Common myeloid progenitor, CD34-positive (primary cell): ENCODE data around the gene MEGF10.
A peak's percentile ranks its signal among the peaks of the same experiment; 100 is the strongest.

ENCODE experiments used
- CTCF ChIA-PET: fragments of 350-600 bp; sonication (Branson Sonifier 250); formaldehyde crosslinking; loops from one replicate; lab custom pipeline; 2021; ENCODE audit warnings: antibody characterized with exemption; lab: Charles Lee
- POLR2A ChIA-PET: fragments of 350-600 bp; sonication (Branson Sonifier 250); formaldehyde crosslinking; loops from one replicate; lab custom pipeline; 2021; ENCODE audit warnings: antibody characterized with exemption; lab: Charles Lee
- DNase-seq, 3 donors: peaks; one replicate each; pipeline versions ENCODE4 v3.0.0 to v3.0.0-alpha.2; 2013
- H3K27ac ChIP-seq, 2 experiments: 1 replicate in 1 of 2; 2 replicates in 1 of 2; pipeline ENCODE4 v1.7.0; 2013; ENCODE audit warnings: inconsistent platforms in 2 of 2, low read length in 2 of 2, mild to moderate bottlenecking in 2 of 2, low read depth in 1 of 2, moderate library complexity in 1 of 2; ENCODE audit not compliant: severe bottlenecking in 2 of 2, insufficient read depth in 1 of 2, poor library complexity in 1 of 2
- H3K27me3 ChIP-seq, 5 experiments: replicated peaks in 2 of 5; 1 replicate in 3 of 5; 2 replicates in 2 of 5; pipeline versions ENCODE4 v1.6.1 to v1.7.0; 2013; ENCODE audit warnings: low read length in 4 of 5, mild to moderate bottlenecking in 2 of 5, moderate library complexity in 2 of 5, inconsistent platforms in 1 of 5; ENCODE audit not compliant: insufficient read depth in 5 of 5, control insufficient read depth in 4 of 5
- H3K36me3 ChIP-seq, 4 experiments: 1 replicate in 2 of 4; 2 replicates in 2 of 4; pipeline versions ENCODE4 v1.6.1 to v1.7.0; 2013; ENCODE audit warnings: low read length in 3 of 4, control low read depth in 1 of 4, mild to moderate bottlenecking in 1 of 4; ENCODE audit not compliant: control insufficient read depth in 4 of 4, insufficient read depth in 4 of 4
- H3K4me1 ChIP-seq, 4 experiments: 1 replicate in 3 of 4; 2 replicates in 1 of 4; pipeline versions ENCODE4 v1.6.1 to v1.7.1; 2013; ENCODE audit warnings: low read length in 3 of 4, mild to moderate bottlenecking in 3 of 4, control low read depth in 1 of 4, inconsistent platforms in 1 of 4, moderate library complexity in 1 of 4; ENCODE audit not compliant: control insufficient read depth in 4 of 4, insufficient read depth in 4 of 4; ENCODE audit errors: control extremely low read depth in 1 of 4
- H3K4me3 ChIP-seq, 7 experiments: 1 replicate in 4 of 7; 2 replicates in 3 of 7; pipeline versions ENCODE4 v1.5.1 to v1.7.0; 2013; ENCODE audit warnings: mild to moderate bottlenecking in 7 of 7, low read length in 6 of 7, moderate library complexity in 6 of 7, inconsistent platforms in 2 of 7, low read depth in 2 of 7, control low read depth in 1 of 7; ENCODE audit not compliant: insufficient read depth in 4 of 7, control insufficient read depth in 1 of 7; ENCODE audit errors: extremely low read depth in 1 of 7
- H3K9me3 ChIP-seq, 5 experiments: 1 replicate in 4 of 5; 2 replicates in 1 of 5; pipeline versions ENCODE4 v1.6.1 to v1.7.1; 2013; ENCODE audit warnings: low read length in 4 of 5, mild to moderate bottlenecking in 2 of 5, inconsistent platforms in 1 of 5, low read depth in 1 of 5, moderate library complexity in 1 of 5; ENCODE audit not compliant: control insufficient read depth in 4 of 5, insufficient read depth in 2 of 5; ENCODE audit errors: control extremely low read depth in 1 of 5
- WGBS: methylation state at CpG from one replicate; pipeline ENCODE4 v1.1.5; 2013; ENCODE audit not compliant: insufficient coverage; 5-methylcytosine and 5-hydroxymethylcytosine counted together

The MEGF10 gene

GRCh38 chr5:127410959-127411358 lies 120.4 kb downstream of the MEGF10 start:
- 0% methylated on average over 3 of the region's 4 CpGs for WGBS
- no peak overlapping the region for H3K27ac ChIP-seq
- H3K27me3 ChIP-seq, result no peaks in the 10 kb centered on the region
- peaks cover 0 to 19% (median 9%) of the 10 kb centered on the region in 4 experiments for H3K4me1 ChIP-seq
- H3K4me3 ChIP-seq, result no peak overlapping the region
- H3K9me3 ChIP-seq, result no peaks in the 10 kb centered on the region
- DNase-seq, result peak in 1 of 3 donors; percentile 26
- ChIA-PET POLR2A (no interaction called here), CTCF (interaction anchor here (0.7 kb wide), 2 partner anchors 19 to 32 kb away, joined by 3 read pairs; no protein-coding TSS in a partner anchor)
- no peaks in the 10 kb centered on the region for H3K36me3 ChIP-seq

DNA sequence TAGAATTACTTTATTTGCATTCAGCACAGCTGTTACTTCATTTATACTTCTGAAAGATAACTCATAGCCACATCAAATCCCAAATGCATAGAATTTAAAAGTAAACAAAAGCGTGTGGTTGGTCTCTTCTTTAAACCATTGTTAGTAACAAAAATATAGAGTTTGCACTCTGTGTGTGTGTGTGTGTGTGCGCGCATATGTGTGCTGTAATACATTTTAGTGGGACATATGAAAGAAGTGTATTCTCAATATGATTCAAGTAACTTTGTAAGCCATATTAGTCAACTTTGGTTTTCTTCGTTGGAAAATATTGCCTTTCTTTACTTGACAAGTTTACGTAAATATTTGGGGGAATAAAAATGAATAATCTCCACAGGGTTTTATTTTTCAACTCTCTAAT lies 120.8 kb downstream of the MEGF10 start:
- ChIA-PET POLR2A (no interaction called here), CTCF (interaction anchor here (0.7 kb wide), 2 partner anchors 19 to 31 kb away, joined by 3 read pairs; no protein-coding TSS in a partner anchor)
- H3K9me3 ChIP-seq, result no peaks in the 10 kb centered on the region
- H3K27ac ChIP-seq, result no peak overlapping the region
- peaks cover 0 to 19% (median 7%) of the 10 kb centered on the region in 4 experiments for H3K4me1 ChIP-seq
- no peak overlapping the region for H3K4me3 ChIP-seq
- WGBS, result no CpG with 5 or more reads among the region's 5 CpGs
- H3K36me3 ChIP-seq, result no peaks in the 10 kb centered on the region
- H3K27me3 ChIP-seq, result no peaks in the 10 kb centered on the region
- no peak for DNase-seq

GRCh38 chr5:127412698-127413097 lies 122.1 kb downstream of the MEGF10 start:
- Histone ChIP-seq H3K27me3 (no peaks in the 10 kb centered on the region), H3K36me3 (no peaks in the 10 kb centered on the region), H3K27ac (no peak overlapping the region), H3K4me3 (no peak overlapping the region), H3K4me1 (peaks cover 0 to 18% (median 7%) of the 10 kb centered on the region in 4 experiments), H3K9me3 (no peaks in the 10 kb centered on the region)
- CTCF ChIA-PET, result no interaction called here
- WGBS, result no CpG with 5 or more reads among the region's 3 CpGs
- no peak for DNase-seq
- POLR2A ChIA-PET, result no interaction called here

GRCh38 chr5:127415034-127415433 lies 124.4 kb downstream of the MEGF10 start:
- 93% methylated on average over 1 of the region's 2 CpGs for WGBS
- Histone ChIP-seq H3K27me3 (no peaks in the 10 kb centered on the region), H3K4me1 (peaks cover 0 to 8% (median 6%) of the 10 kb centered on the region in 4 experiments), H3K4me3 (no peak overlapping the region), H3K9me3 (no peaks in the 10 kb centered on the region), H3K27ac (no peak overlapping the region), H3K36me3 (no peaks in the 10 kb centered on the region)
- no peak for DNase-seq
- CTCF ChIA-PET, result interaction anchor here (0.7 to 0.9 kb wide), 3 partner anchors 28 to 126 kb away, joined by 3 read pairs; no protein-coding TSS in a partner anchor
- POLR2A ChIA-PET, result interaction anchor here (0.5 kb wide), 1 partner anchor 13 kb away, joined by 7 read pairs; no protein-coding TSS in a partner anchor

GRCh38 chr5:127416906-127417305 lies 126.3 kb downstream of the MEGF10 start:
- WGBS, result 100% methylated on average over 4 of the region's 4 CpGs
- H3K36me3 ChIP-seq, result no peaks in the 10 kb centered on the region
- no peaks in the 10 kb centered on the region for H3K27me3 ChIP-seq
- POLR2A ChIA-PET, result no interaction called here
- DNase-seq, result no peak
- H3K9me3 ChIP-seq, result no peaks in the 10 kb centered on the region
- H3K4me3 ChIP-seq, result no peak overlapping the region
- CTCF ChIA-PET, result no interaction called here
- H3K4me1 ChIP-seq, result peaks cover 0 to 3% (median 1%) of the 10 kb centered on the region in 4 experiments
- no peak overlapping the region for H3K27ac ChIP-seq

DNA sequence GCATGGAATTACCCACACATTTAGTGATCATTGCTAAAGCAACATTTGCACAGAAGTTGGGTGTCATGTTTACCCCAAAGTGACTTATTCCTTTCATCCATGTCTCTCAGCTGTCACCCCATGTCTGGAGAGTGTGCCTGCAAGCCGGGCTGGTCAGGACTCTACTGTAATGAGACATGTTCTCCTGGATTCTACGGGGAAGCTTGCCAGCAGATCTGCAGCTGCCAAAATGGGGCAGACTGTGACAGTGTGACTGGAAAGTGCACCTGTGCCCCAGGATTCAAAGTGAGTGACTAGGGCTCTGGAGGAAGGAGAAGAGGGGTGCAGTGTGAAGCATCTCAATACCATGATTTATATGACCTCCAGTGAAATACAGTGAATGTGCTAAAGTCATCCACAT lies 126.9 kb downstream of the MEGF10 start:
- POLR2A ChIA-PET, result no interaction called here
- no peak overlapping the region for H3K27ac ChIP-seq
- no peak for DNase-seq
- H3K4me3 ChIP-seq, result no peak overlapping the region
- no peaks in the 10 kb centered on the region for H3K27me3 ChIP-seq
- peaks cover 0 to 3% (median 1%) of the 10 kb centered on the region in 4 experiments for H3K4me1 ChIP-seq
- CTCF ChIA-PET, result interaction anchor here (1.5 kb wide), 1 partner anchor 8 kb away, joined by 6 read pairs; no protein-coding TSS in a partner anchor
- WGBS, result 100% methylated on average over 2 of the region's 2 CpGs
- H3K9me3 ChIP-seq, result no peaks in the 10 kb centered on the region
- H3K36me3 ChIP-seq, result no peaks in the 10 kb centered on the region

DNA sequence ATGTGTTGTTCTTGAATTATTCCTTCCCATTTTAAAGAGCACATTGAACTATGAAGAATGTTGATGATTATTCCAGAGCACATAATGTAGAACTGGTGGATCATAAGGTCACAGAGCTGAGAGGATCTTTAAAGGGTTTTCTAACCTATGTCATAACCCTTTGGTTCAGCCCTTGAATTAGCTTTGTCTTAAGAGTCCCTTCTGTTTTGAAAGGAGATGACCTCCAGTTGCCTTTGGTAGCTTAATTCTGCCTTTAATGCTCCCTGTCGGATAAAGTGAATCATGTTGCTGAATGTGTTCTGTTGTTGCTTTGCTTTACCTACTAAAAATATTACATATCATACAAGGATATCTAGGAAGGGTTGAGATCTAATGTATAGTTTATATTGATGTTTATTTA lies 127.8 kb downstream of the MEGF10 start:
- Histone ChIP-seq H3K36me3 (no peaks in the 10 kb centered on the region), H3K4me3 (no peak overlapping the region), H3K4me1 (peaks cover 0 to 3% (median 1%) of the 10 kb centered on the region in 4 experiments), H3K27me3 (no peaks in the 10 kb centered on the region), H3K27ac (no peak overlapping the region), H3K9me3 (no peaks in the 10 kb centered on the region)
- ChIA-PET CTCF (interaction anchor here (1.5 kb wide), 1 partner anchor 9 kb away, joined by 6 read pairs; no protein-coding TSS in a partner anchor), POLR2A (no interaction called here)
- no CpG with 5 or more reads among the region's 1 CpG for WGBS
- DNase-seq, result no peak
